Measurements from ENCODE around the gene RPL7A. TPM values are rescaled to one million over a fixed set of nuclear protein-coding genes. Genes with fewer than 3 reads are reported as not detected.
"Not testable (repeated sequence)": the region's sequence is repeated elsewhere in the genome, so short reads cannot be mapped to it uniquely, and the experiment has no call there.

Gene RPL7A
- polyA plus RNA-seq, 1 donor (not counting 4 experiments of a cell fraction or from before 2014, with no cell fraction given) = 2,684 TPM

GRCh38 chr9:133334161-133334560 lies 13.9 kb upstream of the RPL7A start:
- H3K36me3 ChIP-seq (ENCODE audit: control insufficient read depth in 2 of 2, extremely low read depth in 1 of 2, insufficient read depth in 2 of 2, low read length in 2 of 2) = peaks cover 24 to 31% of the 10 kb centered on the region in 2 experiments
- H3K9ac ChIP-seq (ENCODE audit: control insufficient read depth, extremely low read depth, insufficient read depth, low read length) = no peak overlapping the region
- H4K20me1 ChIP-seq (ENCODE audit: control insufficient read depth, extremely low read depth, insufficient read depth, low read length) = no peaks in the 10 kb centered on the region
- H3K27ac ChIP-seq (ENCODE audit: control insufficient read depth, insufficient read depth, low read length) = peak overlapping the region; percentile 28
- no peaks in the 10 kb centered on the region for H3K9me3 ChIP-seq (ENCODE audit: control insufficient read depth, low read depth, low read length)
- TF ChIP-seq CTCF (optimal IDR thresholded peaks at IDR 0.05 in 1 of 3, IDR thresholded peaks at IDR 0.05 in 1 of 3, conservative IDR thresholded peaks at IDR 0.05 in 1 of 3; ENCODE audit: extremely low read depth in 1 of 3, insufficient read depth in 2 of 3, low read length in 3 of 3) (no peak), EZH2 (IDR thresholded peaks at IDR 0.05; ENCODE audit: low read length) (no peak)
- H3K4me3 ChIP-seq (ENCODE audit: control insufficient read depth in 2 of 3, extremely low read depth in 1 of 3, insufficient read depth in 2 of 3, low read depth in 1 of 3, low read length in 3 of 3) = no peak overlapping the region
- peak overlapping the region; percentile 96 for H3K4me2 ChIP-seq (ENCODE audit: control insufficient read depth, extremely low read depth, insufficient read depth, low read depth, low read length)
- peaks cover 18% of the 10 kb centered on the region for H3K4me1 ChIP-seq (ENCODE audit: control insufficient read depth, extremely low read depth, insufficient read depth, low read length)
- dilution Hi-C loops (cut with MboI; ENCODE audit: extremely low pct_ligation_motif_present, low sequenced_read_pairs) = no loop called here
- DNase-seq (ENCODE audit: low read depth, low spot score) = no peak
- H2AFZ ChIP-seq (ENCODE audit: control insufficient read depth, low read length) = no peak overlapping the region
- FAIRE-seq = no peak
- H3K27me3 ChIP-seq (ENCODE audit: control insufficient read depth, extremely low read depth, insufficient read depth, low read length) = no peaks in the 10 kb centered on the region
- no peaks in the 10 kb centered on the region for H3K9me1 ChIP-seq (ENCODE audit: control insufficient read depth, extremely low read depth, insufficient read depth, low read length)
- H3K79me2 ChIP-seq (ENCODE audit: control insufficient read depth, insufficient read depth, low read length) = peaks cover 39% of the 10 kb centered on the region

- H3K9ac ChIP-seq (ENCODE audit: control insufficient read depth, extremely low read depth, insufficient read depth, low read length) = peak overlapping the region; percentile 80
- H2AFZ ChIP-seq (ENCODE audit: control insufficient read depth, low read length); H3K27me3 ChIP-seq (ENCODE audit: control insufficient read depth, extremely low read depth, insufficient read depth, low read length); DNase-seq (ENCODE audit: low read depth, low spot score); H3K9me3 ChIP-seq (ENCODE audit: control insufficient read depth, low read depth, low read length); H4K20me1 ChIP-seq (ENCODE audit: control insufficient read depth, extremely low read depth, insufficient read depth, low read length); FAIRE-seq; dilution Hi-C loops (cut with MboI; ENCODE audit: extremely low pct_ligation_motif_present, low sequenced_read_pairs); H3K9me1 ChIP-seq (ENCODE audit: control insufficient read depth, extremely low read depth, insufficient read depth, low read length): not testable (repeated sequence)
- H3K27ac ChIP-seq (ENCODE audit: control insufficient read depth, insufficient read depth, low read length) = peak overlapping the region; percentile 76
- peaks cover 39% of the 10 kb centered on the region for H3K79me2 ChIP-seq (ENCODE audit: control insufficient read depth, insufficient read depth, low read length)
- peak overlapping the region; percentile 81 to 95 (median 82) for H3K4me3 ChIP-seq (ENCODE audit: control insufficient read depth in 2 of 3, extremely low read depth in 1 of 3, insufficient read depth in 2 of 3, low read depth in 1 of 3, low read length in 3 of 3)
- peaks cover 18% of the 10 kb centered on the region for H3K4me1 ChIP-seq (ENCODE audit: control insufficient read depth, extremely low read depth, insufficient read depth, low read length)
- H3K4me2 ChIP-seq (ENCODE audit: control insufficient read depth, extremely low read depth, insufficient read depth, low read depth, low read length) = peak overlapping the region; percentile 96
- peaks cover 28 to 38% of the 10 kb centered on the region in 2 experiments for H3K36me3 ChIP-seq (ENCODE audit: control insufficient read depth in 2 of 2, extremely low read depth in 1 of 2, insufficient read depth in 2 of 2, low read length in 2 of 2)
These were observed 13.1 kb upstream of the RPL7A start for GRCh38 chr9:133334888-133335287.
